Smooth muscle cell (in vitro differentiated cells): ENCODE results near the gene KCNQ1OT1. TPM values are rescaled to one million over a fixed set of nuclear protein-coding genes. Genes with fewer than 3 reads are reported as not detected.

Experiments used
- DNase-seq: peaks from one replicate; lab custom pipeline; 2025; ENCODE audit not compliant: unreplicated experiment; lab: John Stamatoyannopoulos, UW
- H2AFZ ChIP-seq: fragments of 200-600 bp; sonication (generic); 2 replicates; pipeline ENCODE4 v1.6.0; 2016; ENCODE audit warnings: antibody characterized with exemption, low read depth, mild to moderate bottlenecking
- H3F3A ChIP-seq: fragments of 200-600 bp; sonication (generic); 2 replicates; pipeline ENCODE4 v1.6.0; 2017; ENCODE audit warnings: antibody characterized with exemption, low read depth
- H3K27ac ChIP-seq: fragments of 200-600 bp; sonication (generic); 2 replicates; pipeline ENCODE4 v1.5.1; 2016; ENCODE audit warnings: low read depth, mild to moderate bottlenecking
- H3K27me3 ChIP-seq: fragments of 200-600 bp; sonication (generic); 2 replicates; pipeline ENCODE4 v1.6.1; 2016; ENCODE audit warnings: low read depth, mild to moderate bottlenecking
- H3K36me3 ChIP-seq: fragments of 200-600 bp; sonication (generic); 2 replicates; pipeline ENCODE4 v1.5.1; 2016; ENCODE audit warnings: low read depth
- H3K4me1 ChIP-seq: fragments of 200-600 bp; sonication (generic); 2 replicates; pipeline ENCODE4 v1.5.1; 2016; ENCODE audit warnings: low read depth
- H3K4me2 ChIP-seq: fragments of 200-600 bp; sonication (generic); 2 replicates; pipeline ENCODE4 v1.6.0; 2016; ENCODE audit warnings: mild to moderate bottlenecking
- H3K4me3 ChIP-seq: fragments of 200-600 bp; sonication (generic); 2 replicates; pipeline ENCODE4 v1.5.1; 2016; ENCODE audit warnings: mild to moderate bottlenecking
- H3K79me2 ChIP-seq: fragments of 200-600 bp; sonication (generic); 2 replicates; pipeline ENCODE4 v1.6.0; 2016; ENCODE audit warnings: low read depth, mild to moderate bottlenecking
- H3K9ac ChIP-seq: fragments of 200-600 bp; sonication (generic); 2 replicates; pipeline ENCODE4 v1.6.0; 2016; ENCODE audit warnings: low read depth
- H3K9me3 ChIP-seq: fragments of 200-600 bp; sonication (generic); replicated peaks from 2 replicates; pipeline ENCODE4 v1.5.1; 2016; ENCODE audit warnings: low read depth
- H4K20me1 ChIP-seq: fragments of 200-600 bp; sonication (generic); 2 replicates; pipeline ENCODE4 v1.6.0; 2016; ENCODE audit warnings: low read depth
- WGBS: methylation state at CpG from one replicate; pipeline ENCODE4 v1.1.7; 2016; ENCODE audit warnings: low lambda C conversion rate; 5-methylcytosine and 5-hydroxymethylcytosine counted together
- polyA plus RNA-seq: library from polyadenylated mRNA; unstranded; fragments of >200 nt; fragmentation: Nextera tagmentation; extraction: Ambion mirVana; gene quantifications from 2 replicates; pipeline ENCODE4 v1.2.1, GENCODE V29; 2016
- total RNA-seq: library from RNA; depleted of rRNA; stranded (reverse); fragments of >200 nt; gene quantifications from 2 replicates; pipeline ENCODE4 v1.2.3, GENCODE V29; 2014
- TF ChIP-seq, protein P1 (sequence below): fragments of 200-600 bp; sonication (generic); IDR thresholded peaks from 2 replicates; pipeline ENCODE4 v1.5.1; 2017; ENCODE audit warnings: borderline replicate concordance, mild to moderate bottlenecking, antibody characterized with exemption; ENCODE audit not compliant: insufficient read depth, poor library complexity, severe bottlenecking

KCNQ1OT1 gene
- total and polyA plus RNA-seq, 2 experiments from 2014 or later = 1.6 to 9.8 TPM

DNA sequence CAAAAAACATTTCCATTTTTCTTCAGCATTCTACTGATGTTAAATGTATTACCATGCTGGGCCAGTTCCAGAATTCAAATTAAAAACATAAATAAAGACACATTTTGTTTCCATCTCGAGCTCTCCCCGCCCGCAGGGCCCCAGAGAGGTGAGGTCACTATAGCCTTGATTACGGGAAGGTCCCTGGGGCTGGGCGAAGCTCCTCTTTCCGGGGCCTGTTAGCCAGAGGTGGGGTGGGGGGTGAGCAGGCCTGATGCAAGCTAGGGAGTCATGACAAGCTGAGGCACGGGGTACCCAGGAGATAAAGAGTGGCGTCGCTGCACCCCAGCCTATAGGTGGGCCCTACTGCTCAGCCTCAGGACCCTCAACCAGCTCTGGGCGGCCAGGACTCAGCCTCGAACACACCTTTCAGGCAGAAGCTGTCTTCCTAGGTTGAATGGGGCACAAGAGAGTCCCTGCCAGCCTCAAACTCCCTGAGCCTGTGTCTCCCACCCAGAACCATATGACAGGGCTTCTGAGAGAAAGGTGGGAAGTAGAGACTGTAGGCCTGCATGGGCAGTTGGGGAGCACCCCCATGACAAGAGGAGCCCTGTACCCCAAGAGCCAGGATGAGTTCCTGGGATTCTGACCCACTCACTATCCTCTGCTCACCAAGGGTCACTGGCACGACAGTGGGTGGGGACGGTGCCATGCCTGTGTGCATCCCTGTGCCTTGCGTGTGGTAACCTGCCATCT lies 34.8 kb downstream of the KCNQ1OT1 start:
- Histone ChIP-seq H3K79me2 (peaks cover 22% of the 10 kb centered on the region), H3K36me3 (peaks cover 16% of the 10 kb centered on the region), H3K4me3 (no peak overlapping the region), H3F3A (no peaks in the 10 kb centered on the region), H3K9ac (no peak overlapping the region), H4K20me1 (peaks cover 58% of the 10 kb centered on the region), H3K27ac (no peak overlapping the region), H3K9me3 (peaks cover 8% of the 10 kb centered on the region), H3K4me2 (no peak overlapping the region), H3K4me1 (no peaks in the 10 kb centered on the region), H3K27me3 (no peaks in the 10 kb centered on the region), H2AFZ (no peak overlapping the region)
- DNase-seq = no peak
- 97% methylated on average over 13 of the region's 14 CpGs for WGBS
- TF ChIP-seq, protein P1, sequence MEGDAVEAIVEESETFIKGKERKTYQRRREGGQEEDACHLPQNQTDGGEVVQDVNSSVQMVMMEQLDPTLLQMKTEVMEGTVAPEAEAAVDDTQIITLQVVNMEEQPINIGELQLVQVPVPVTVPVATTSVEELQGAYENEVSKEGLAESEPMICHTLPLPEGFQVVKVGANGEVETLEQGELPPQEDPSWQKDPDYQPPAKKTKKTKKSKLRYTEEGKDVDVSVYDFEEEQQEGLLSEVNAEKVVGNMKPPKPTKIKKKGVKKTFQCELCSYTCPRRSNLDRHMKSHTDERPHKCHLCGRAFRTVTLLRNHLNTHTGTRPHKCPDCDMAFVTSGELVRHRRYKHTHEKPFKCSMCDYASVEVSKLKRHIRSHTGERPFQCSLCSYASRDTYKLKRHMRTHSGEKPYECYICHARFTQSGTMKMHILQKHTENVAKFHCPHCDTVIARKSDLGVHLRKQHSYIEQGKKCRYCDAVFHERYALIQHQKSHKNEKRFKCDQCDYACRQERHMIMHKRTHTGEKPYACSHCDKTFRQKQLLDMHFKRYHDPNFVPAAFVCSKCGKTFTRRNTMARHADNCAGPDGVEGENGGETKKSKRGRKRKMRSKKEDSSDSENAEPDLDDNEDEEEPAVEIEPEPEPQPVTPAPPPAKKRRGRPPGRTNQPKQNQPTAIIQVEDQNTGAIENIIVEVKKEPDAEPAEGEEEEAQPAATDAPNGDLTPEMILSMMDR = no peak

DNA sequence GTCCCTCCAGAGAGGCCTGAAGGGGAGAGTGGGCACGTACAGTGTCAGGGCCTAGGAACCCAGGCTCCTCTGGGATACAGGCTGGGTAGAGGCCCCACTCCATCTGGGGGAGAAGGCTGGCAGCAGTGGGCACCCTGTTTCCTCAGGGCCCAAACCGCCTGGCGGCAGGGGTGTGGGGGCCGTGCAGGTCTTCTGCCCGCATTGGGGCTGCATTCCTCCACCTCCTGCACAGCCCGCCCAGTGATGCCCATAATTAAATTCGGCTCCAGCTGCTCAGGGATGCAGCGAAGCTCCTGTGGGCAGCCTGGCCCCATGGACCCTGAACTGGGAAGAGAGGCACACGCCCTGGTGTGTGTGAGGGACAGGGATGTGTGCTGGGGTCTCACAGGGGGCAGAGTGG lies 35.4 kb downstream of the KCNQ1OT1 start:
- TF ChIP-seq, protein P1 = no peak
- DNase-seq = no peak
- H3K27me3 ChIP-seq = no peaks in the 10 kb centered on the region

DNA sequence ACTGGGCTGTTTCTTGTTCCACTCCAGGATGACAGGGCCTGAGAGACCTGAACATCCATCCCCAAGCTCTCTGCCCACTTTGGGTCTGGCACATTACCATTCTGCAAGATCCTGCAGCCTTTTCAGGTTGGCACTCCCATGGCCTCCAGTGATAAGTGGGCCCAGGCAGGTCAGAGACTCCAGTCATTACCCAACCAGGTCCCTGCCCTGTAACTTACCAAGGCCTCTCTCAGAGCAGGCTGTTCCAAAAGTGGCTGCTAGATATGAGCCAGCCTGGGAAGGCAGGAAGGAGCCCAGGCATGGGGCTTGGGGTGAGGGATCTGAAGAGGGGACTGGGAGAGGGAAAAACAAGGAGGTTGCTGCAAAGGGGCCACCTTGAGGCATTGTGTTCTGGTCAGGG lies 35.9 kb downstream of the KCNQ1OT1 start:
- Histone ChIP-seq H3K4me3 (no peak overlapping the region), H3K27ac (no peak overlapping the region), H2AFZ (no peak overlapping the region), H4K20me1 (peaks cover 47% of the 10 kb centered on the region), H3K27me3 (no peaks in the 10 kb centered on the region), H3K4me2 (no peak overlapping the region), H3K79me2 (peaks cover 15% of the 10 kb centered on the region), H3K36me3 (peaks cover 26% of the 10 kb centered on the region), H3F3A (peaks cover 8% of the 10 kb centered on the region), H3K9me3 (peaks cover 19% of the 10 kb centered on the region), H3K9ac (no peak overlapping the region), H3K4me1 (no peaks in the 10 kb centered on the region)
- TF ChIP-seq, protein P1 = no peak
- DNase-seq = no peak

More for the DNA sequence above, 35.4 kb downstream of the KCNQ1OT1 start:
- Histone ChIP-seq H3K27ac (no peak overlapping the region), H3K79me2 (peaks cover 20% of the 10 kb centered on the region), H3K9me3 (peaks cover 14% of the 10 kb centered on the region), H3K4me2 (no peak overlapping the region), H2AFZ (no peak overlapping the region), H3F3A (peaks cover 5% of the 10 kb centered on the region), H3K9ac (no peak overlapping the region), H3K4me3 (no peak overlapping the region), H3K36me3 (peaks cover 22% of the 10 kb centered on the region), H4K20me1 (peaks cover 52% of the 10 kb centered on the region), H3K4me1 (no peaks in the 10 kb centered on the region)
- WGBS = 98% methylated on average over 9 of the region's 9 CpGs

DNA sequence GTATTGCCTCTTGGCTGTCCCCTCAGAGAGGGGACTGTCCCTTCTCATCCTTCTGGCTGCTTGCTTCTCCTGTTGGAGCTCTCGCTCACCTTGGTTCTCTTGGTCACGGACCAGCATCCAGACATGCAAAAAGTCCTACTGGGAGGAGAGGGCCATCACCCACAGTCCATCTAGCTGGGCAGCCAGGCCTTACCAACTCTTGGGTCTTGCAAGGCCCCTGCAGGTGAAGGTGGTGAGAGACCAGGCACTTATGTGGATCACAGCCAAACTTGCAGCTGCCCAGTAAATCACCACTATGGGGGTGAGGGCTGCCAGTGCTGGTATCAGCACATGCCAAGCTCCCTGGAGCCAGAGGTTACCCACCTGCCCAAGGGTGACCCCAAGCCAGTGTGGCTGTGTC lies 36.3 kb downstream of the KCNQ1OT1 start:
- Histone ChIP-seq H3K79me2 (peaks cover 11% of the 10 kb centered on the region), H2AFZ (no peak overlapping the region), H3K36me3 (peaks cover 30% of the 10 kb centered on the region), H3F3A (peaks cover 11% of the 10 kb centered on the region), H3K4me2 (no peak overlapping the region), H3K9me3 (peaks cover 19% of the 10 kb centered on the region), H4K20me1 (peaks cover 43% of the 10 kb centered on the region), H3K4me3 (no peak overlapping the region), H3K27me3 (no peaks in the 10 kb centered on the region), H3K4me1 (no peaks in the 10 kb centered on the region), H3K9ac (no peak overlapping the region), H3K27ac (no peak overlapping the region)
- TF ChIP-seq, protein P1 = no peak
- 100% methylated on average over 2 of the region's 2 CpGs for WGBS
- DNase-seq = no peak
